HCT116 (cell line): ENCODE data around the gene IL20RA. TPM values are rescaled to one million over a fixed set of nuclear protein-coding genes. Genes with fewer than 3 reads are reported as not detected.

Experiments
- ATAC-seq: fragments of 200-7000 bp; cut with Tn5 transposase; 2 replicates; pipeline ENCODE4 v1.9.1; 2020; ENCODE audit warnings: mild to moderate bottlenecking, moderate library complexity
- BruUV-seq: library from RNA; stranded (reverse); fragments of 400-500 nt; replicated peaks from 2 replicates; lab custom pipeline; 2021; lab: Mats Ljungman, UMichigan
- CTCF ChIA-PET: fragments of 300-600 bp; sonication (Branson Sonifier 250); formaldehyde crosslinking; loops from one replicate; lab custom pipeline; 2021; ENCODE audit warnings: antibody characterized with exemption; lab: Charles Lee
- POLR2A ChIA-PET: fragments of 300-600, 350-600 bp; sonication (Branson Sonifier 250); formaldehyde crosslinking; loops from one replicate; lab custom pipeline; 2021; ENCODE audit warnings: antibody characterized with exemption; lab: Charles Lee
- RAD21 ChIA-PET, 2 experiments: fragments of 300-600 bp; sonication (Branson Sonifier 250); formaldehyde crosslinking; loops; one replicate each; lab custom pipeline; 2023; ENCODE audit warnings: low total read pairs in 2 of 2; ENCODE audit not compliant: uncharacterized antibody in 2 of 2, unreplicated experiment in 2 of 2, low non-redundant PET in 1 of 2; lab: Charles Lee
- DNase-seq: peaks from one replicate; pipeline ENCODE4 v3.0.0-alpha.2; 2010; ENCODE audit warnings: low read depth, low spot score
- H2AFZ ChIP-seq: fragments of 200-600 bp; shearing (Covaris generic), sonication (generic); 2 replicates; pipeline ENCODE4 v1.6.1; 2017; ENCODE audit warnings: low read depth, mixed run types, mixed read lengths, antibody characterized with exemption, low read length; ENCODE audit not compliant: poor library complexity, severe bottlenecking
- H3K27ac ChIP-seq: 2 replicates; pipeline ENCODE4 v1.5.1; 2012; ENCODE audit warnings: low read depth, low read length
- H3K27me3 ChIP-seq: fragments of 200-600 bp; sonication (generic); 2 replicates; pipeline ENCODE4 v1.6.1; 2016; ENCODE audit warnings: mixed run types, low read length, mixed read lengths; ENCODE audit not compliant: insufficient read depth
- H3K36me3 ChIP-seq, 2 experiments: fragments of 200-500 bp in 1 of 2; fragments of 200-600 bp in 1 of 2; sonication (Bioruptor generic) in 1 of 2; sonication (generic) in 1 of 2; 2 replicates each; pipeline versions ENCODE4 v1.5.1 to v1.6.1; 2014 to 2016; ENCODE audit warnings: low read length in 2 of 2, inconsistent platforms in 1 of 2, mixed read lengths in 1 of 2, mixed run types in 1 of 2; ENCODE audit not compliant: insufficient read depth in 2 of 2, control insufficient read depth in 1 of 2
- H3K4me1 ChIP-seq, 2 experiments: fragments of 200-600 bp in 1 of 2; sonication (generic) in 1 of 2; 2 replicates each; pipeline versions ENCODE4 v1.5.1 to v1.6.1; 2012 to 2017; ENCODE audit warnings: low read length in 2 of 2, inconsistent platforms in 1 of 2, mild to moderate bottlenecking in 1 of 2, mixed read lengths in 1 of 2, mixed run types in 1 of 2, moderate library complexity in 1 of 2; ENCODE audit not compliant: insufficient read depth in 2 of 2, control insufficient read depth in 1 of 2
- H3K4me2 ChIP-seq: fragments of 200-600 bp; sonication (generic); 2 replicates; pipeline ENCODE4 v1.6.1; 2017; ENCODE audit warnings: mixed run types, low read length, mixed read lengths
- H3K4me3 ChIP-seq, 2 experiments: fragments of 200-600 bp in 1 of 2; sonication (generic) in 1 of 2; replicated peaks in 1 of 2; 2 replicates each; pipeline ENCODE4 v1.5.1; 2011 to 2016; ENCODE audit warnings: low read length in 2 of 2, control low read depth in 1 of 2, low read depth in 1 of 2, mild to moderate bottlenecking in 1 of 2, mixed read lengths in 1 of 2, mixed run types in 1 of 2
- H3K79me2 ChIP-seq: fragments of 200-600 bp; sonication (generic); 2 replicates; pipeline ENCODE4 v1.6.1; 2017; ENCODE audit warnings: mild to moderate bottlenecking, mixed run types, low read length, moderate library complexity, mixed read lengths; ENCODE audit not compliant: insufficient read depth
- H3K9ac ChIP-seq: fragments of 200-600 bp; sonication (generic); 2 replicates; pipeline ENCODE4 v1.6.1; 2016; ENCODE audit warnings: low read length, mixed read lengths
- H3K9me2 ChIP-seq: fragments of 200-600 bp; sonication (generic), shearing (Covaris generic); 2 replicates; pipeline ENCODE4 v1.6.1; 2017; ENCODE audit warnings: mixed run types, mild to moderate bottlenecking, moderate library complexity; ENCODE audit not compliant: insufficient read depth
- H3K9me3 ChIP-seq, 2 experiments: fragments of 200-500 bp in 1 of 2; fragments of 200-600 bp in 1 of 2; sonication (Bioruptor generic) in 1 of 2; sonication (generic) in 1 of 2; 2 replicates each; pipeline ENCODE4 v1.6.1; 2014 to 2017; ENCODE audit warnings: low read length in 2 of 2, mixed read lengths in 2 of 2, inconsistent platforms in 1 of 2, low read depth in 1 of 2, mild to moderate bottlenecking in 1 of 2, mixed run types in 1 of 2, moderate library complexity in 1 of 2; ENCODE audit not compliant: control insufficient read depth in 1 of 2, insufficient read depth in 1 of 2
- H4K20me1 ChIP-seq: fragments of 200-600 bp; sonication (generic), shearing (Covaris generic); 2 replicates; pipeline ENCODE4 v1.6.1; 2017; ENCODE audit warnings: mixed run types, mild to moderate bottlenecking, moderate library complexity; ENCODE audit not compliant: insufficient read depth
- ATF3 ChIP-seq: IDR thresholded peaks from 2 replicates; pipeline ENCODE4 v1.6.1; 2012
- CBX3 ChIP-seq: IDR thresholded peaks from 2 replicates; pipeline ENCODE4 v1.6.1; 2012; ENCODE audit warnings: low read depth
- CEBPB ChIP-seq: IDR thresholded peaks from 2 replicates; pipeline ENCODE4 v1.6.1; 2012; ENCODE audit warnings: low read depth
- EZH2phosphoT487 ChIP-seq: fragments of 200-600 bp; IDR thresholded peaks from 2 replicates; pipeline ENCODE4 v1.6.1; 2018; ENCODE audit warnings: antibody characterized with exemption, borderline replicate concordance
- FOSL1 ChIP-seq: IDR thresholded peaks from 2 replicates; pipeline ENCODE4 v1.6.1; 2012; ENCODE audit warnings: low read depth
- JUND ChIP-seq: IDR thresholded peaks from 2 replicates; pipeline ENCODE4 v1.6.1; 2012
- RAD21 ChIP-seq: IDR thresholded peaks from 2 replicates; pipeline ENCODE4 v1.6.1; 2012; ENCODE audit warnings: low read depth, mild to moderate bottlenecking
- SIN3A ChIP-seq: IDR thresholded peaks from 2 replicates; pipeline ENCODE4 v1.6.1; 2012; ENCODE audit warnings: low read depth
- SP1 ChIP-seq: IDR thresholded peaks from 2 replicates; pipeline ENCODE4 v1.6.1; 2012; ENCODE audit warnings: low read depth
- TCF7L2 ChIP-seq: IDR thresholded peaks from 2 replicates; pipeline ENCODE4 v1.7.0; 2011; ENCODE audit warnings: borderline replicate concordance, inconsistent platforms; ENCODE audit not compliant: insufficient read depth, insufficient read length; ENCODE audit errors: extremely low read depth
- YY1 ChIP-seq: IDR thresholded peaks from 2 replicates; pipeline ENCODE4 v1.6.1; 2011; ENCODE audit warnings: low read length, low read depth, moderate library complexity, mild to moderate bottlenecking; ENCODE audit not compliant: insufficient replicate concordance; ENCODE audit errors: extremely low read depth
- ZFX ChIP-seq: fragments of 450-650 bp; IDR thresholded peaks from 2 replicates; pipeline ENCODE4 v1.6.1; 2017
- ZNF274 ChIP-seq: fragments of 200-500 bp; sonication (Bioruptor generic); IDR thresholded peaks from 2 replicates; pipeline ENCODE4 v1.6.1; 2014; ENCODE audit warnings: mild to moderate bottlenecking, low read depth, low read length, inconsistent platforms
- intact Hi-C: fragments of 100-400 bp; cut with micrococcal nuclease; formaldehyde crosslinking; loops from 2 replicates; pipeline ENCODE4 v1.10.0; 2022
- total RNA-seq: library from RNA; stranded (reverse); gene quantifications from one replicate; pipeline ENCODE4 v1.2.1, GENCODE V29; 2021; ENCODE audit not compliant: unreplicated experiment
- TF ChIP-seq, protein P1 (sequence below): IDR thresholded peaks from 2 replicates; pipeline ENCODE4 v1.6.1; 2012; ENCODE audit warnings: low read depth
- TF ChIP-seq, protein P2 (sequence below), 3 experiments: fragments of 200-600 bp in 1 of 3; sonication (generic) in 1 of 3; IDR thresholded peaks in 2 of 3; conservative IDR thresholded peaks in 1 of 3; 2 replicates each; pipeline ENCODE4 v1.5.1; 2012 to 2017; ENCODE audit warnings: low read depth in 2 of 3, low read length in 2 of 3, antibody characterized with exemption in 1 of 3, borderline replicate concordance in 1 of 3, control low read depth in 1 of 3, mild to moderate bottlenecking in 1 of 3, mixed read lengths in 1 of 3, mixed run types in 1 of 3, moderate library complexity in 1 of 3; ENCODE audit not compliant: insufficient read depth in 1 of 3
- TF ChIP-seq, protein P3 (sequence below): IDR thresholded peaks from 2 replicates; pipeline ENCODE4 v1.6.1; 2011; ENCODE audit warnings: mild to moderate bottlenecking, low read length, moderate library complexity; ENCODE audit not compliant: insufficient replicate concordance; ENCODE audit errors: extremely low read depth

Gene IL20RA
- total RNA-seq, 1 experiment from 2014 or later: 1.1 TPM

- TF ChIP-seq ATF3 (no peak), EZH2phosphoT487 (no peak), ZNF274 (no peak)
Observed at GRCh38 chr6:136958168-136958567, 86.6 kb downstream of the IL20RA start (continued).

DNA sequence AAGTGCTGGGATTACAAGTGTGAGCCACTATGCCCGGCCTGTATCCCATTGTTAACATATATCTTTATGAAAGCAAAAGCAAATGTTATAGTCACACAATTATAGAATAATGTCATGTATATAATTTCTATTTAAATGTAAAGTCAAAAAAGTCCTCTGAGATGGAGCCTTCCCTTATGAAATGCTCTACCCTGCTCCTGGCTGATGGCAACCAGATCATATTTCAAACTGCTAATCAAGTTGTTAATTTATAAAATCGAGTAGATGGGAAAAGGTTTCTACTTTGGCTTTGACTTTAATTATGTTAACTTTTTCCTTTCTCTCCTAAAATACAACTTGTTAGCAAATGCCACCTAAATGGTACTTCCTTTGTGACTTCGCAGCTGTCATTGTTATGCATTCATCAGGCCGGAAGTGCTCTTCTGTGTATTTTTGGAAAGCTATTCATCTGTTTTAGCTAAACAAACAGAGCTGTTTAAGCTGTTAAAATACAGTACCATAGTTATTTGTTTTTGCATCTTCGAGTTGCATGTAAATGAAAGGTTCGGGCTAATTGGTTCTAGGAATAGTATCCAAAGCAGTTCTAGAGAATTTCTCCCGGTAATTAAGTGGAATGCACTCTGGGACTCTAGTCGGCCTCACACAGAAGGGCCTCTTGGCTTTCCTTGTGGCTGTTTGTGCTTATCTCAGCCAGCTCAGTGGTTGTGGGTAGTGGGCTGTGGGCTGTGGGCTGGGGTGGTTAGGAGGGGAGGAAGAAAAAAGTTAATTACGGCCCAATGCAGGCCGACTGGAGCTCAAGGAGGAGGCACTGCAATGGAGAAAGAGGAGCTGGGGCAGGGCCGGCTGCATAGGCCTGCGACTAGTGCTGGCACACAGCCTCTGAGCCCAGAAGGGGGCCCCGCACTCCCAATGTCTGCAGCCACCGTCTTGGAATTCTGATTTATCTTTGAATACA lies 87.9 kb downstream of the IL20RA start:
- DNase-seq (no peak), ATAC-seq (peak; percentile 71)
- no peak overlapping the region for H3K4me3 ChIP-seq
- no peak overlapping the region for H2AFZ ChIP-seq
- H3K36me3 ChIP-seq: no peaks in the 10 kb centered on the region
- no peaks in the 10 kb centered on the region for H3K79me2 ChIP-seq
- no peak overlapping the region for H3K9ac ChIP-seq
- BruUV-seq: no TSS peak
- intact Hi-C loops: no loop called here
- no peaks in the 10 kb centered on the region for H4K20me1 ChIP-seq
- no peaks in the 10 kb centered on the region for H3K9me2 ChIP-seq
- no peaks in the 10 kb centered on the region; a peak in 1 of 4 replicates for H3K4me1 ChIP-seq
- ChIA-PET RAD21 (no interaction called here), POLR2A (no interaction called here), CTCF (no interaction called here)
- no peak overlapping the region for H3K4me2 ChIP-seq
- H3K9me3 ChIP-seq: no peaks in the 10 kb centered on the region
- H3K27me3 ChIP-seq: no peaks in the 10 kb centered on the region
- no peak overlapping the region for H3K27ac ChIP-seq
- TF ChIP-seq FOSL1: no peak
- no peak for TF ChIP-seq ZFX
- no peak for TF ChIP-seq CEBPB
- TF ChIP-seq CBX3: no peak
- TF ChIP-seq SP1: no peak
- TF ChIP-seq, protein P1, sequence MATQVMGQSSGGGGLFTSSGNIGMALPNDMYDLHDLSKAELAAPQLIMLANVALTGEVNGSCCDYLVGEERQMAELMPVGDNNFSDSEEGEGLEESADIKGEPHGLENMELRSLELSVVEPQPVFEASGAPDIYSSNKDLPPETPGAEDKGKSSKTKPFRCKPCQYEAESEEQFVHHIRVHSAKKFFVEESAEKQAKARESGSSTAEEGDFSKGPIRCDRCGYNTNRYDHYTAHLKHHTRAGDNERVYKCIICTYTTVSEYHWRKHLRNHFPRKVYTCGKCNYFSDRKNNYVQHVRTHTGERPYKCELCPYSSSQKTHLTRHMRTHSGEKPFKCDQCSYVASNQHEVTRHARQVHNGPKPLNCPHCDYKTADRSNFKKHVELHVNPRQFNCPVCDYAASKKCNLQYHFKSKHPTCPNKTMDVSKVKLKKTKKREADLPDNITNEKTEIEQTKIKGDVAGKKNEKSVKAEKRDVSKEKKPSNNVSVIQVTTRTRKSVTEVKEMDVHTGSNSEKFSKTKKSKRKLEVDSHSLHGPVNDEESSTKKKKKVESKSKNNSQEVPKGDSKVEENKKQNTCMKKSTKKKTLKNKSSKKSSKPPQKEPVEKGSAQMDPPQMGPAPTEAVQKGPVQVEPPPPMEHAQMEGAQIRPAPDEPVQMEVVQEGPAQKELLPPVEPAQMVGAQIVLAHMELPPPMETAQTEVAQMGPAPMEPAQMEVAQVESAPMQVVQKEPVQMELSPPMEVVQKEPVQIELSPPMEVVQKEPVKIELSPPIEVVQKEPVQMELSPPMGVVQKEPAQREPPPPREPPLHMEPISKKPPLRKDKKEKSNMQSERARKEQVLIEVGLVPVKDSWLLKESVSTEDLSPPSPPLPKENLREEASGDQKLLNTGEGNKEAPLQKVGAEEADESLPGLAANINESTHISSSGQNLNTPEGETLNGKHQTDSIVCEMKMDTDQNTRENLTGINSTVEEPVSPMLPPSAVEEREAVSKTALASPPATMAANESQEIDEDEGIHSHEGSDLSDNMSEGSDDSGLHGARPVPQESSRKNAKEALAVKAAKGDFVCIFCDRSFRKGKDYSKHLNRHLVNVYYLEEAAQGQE: no peak
- TF ChIP-seq YY1: no peak
- TF ChIP-seq SIN3A: no peak
- TF ChIP-seq, protein P2, sequence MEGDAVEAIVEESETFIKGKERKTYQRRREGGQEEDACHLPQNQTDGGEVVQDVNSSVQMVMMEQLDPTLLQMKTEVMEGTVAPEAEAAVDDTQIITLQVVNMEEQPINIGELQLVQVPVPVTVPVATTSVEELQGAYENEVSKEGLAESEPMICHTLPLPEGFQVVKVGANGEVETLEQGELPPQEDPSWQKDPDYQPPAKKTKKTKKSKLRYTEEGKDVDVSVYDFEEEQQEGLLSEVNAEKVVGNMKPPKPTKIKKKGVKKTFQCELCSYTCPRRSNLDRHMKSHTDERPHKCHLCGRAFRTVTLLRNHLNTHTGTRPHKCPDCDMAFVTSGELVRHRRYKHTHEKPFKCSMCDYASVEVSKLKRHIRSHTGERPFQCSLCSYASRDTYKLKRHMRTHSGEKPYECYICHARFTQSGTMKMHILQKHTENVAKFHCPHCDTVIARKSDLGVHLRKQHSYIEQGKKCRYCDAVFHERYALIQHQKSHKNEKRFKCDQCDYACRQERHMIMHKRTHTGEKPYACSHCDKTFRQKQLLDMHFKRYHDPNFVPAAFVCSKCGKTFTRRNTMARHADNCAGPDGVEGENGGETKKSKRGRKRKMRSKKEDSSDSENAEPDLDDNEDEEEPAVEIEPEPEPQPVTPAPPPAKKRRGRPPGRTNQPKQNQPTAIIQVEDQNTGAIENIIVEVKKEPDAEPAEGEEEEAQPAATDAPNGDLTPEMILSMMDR (IDR thresholded peaks at IDR 0.05 in 2 of 3, conservative IDR thresholded peaks at IDR 0.05 in 1 of 3; ENCODE audit: borderline replicate concordance in 1 of 3, insufficient read depth in 1 of 3, low read depth in 2 of 3, low read length in 2 of 3): peak in 2 of 3 experiments; percentile 12 to 26; a peak in 2 of 6 replicates
- TF ChIP-seq, protein P3, sequence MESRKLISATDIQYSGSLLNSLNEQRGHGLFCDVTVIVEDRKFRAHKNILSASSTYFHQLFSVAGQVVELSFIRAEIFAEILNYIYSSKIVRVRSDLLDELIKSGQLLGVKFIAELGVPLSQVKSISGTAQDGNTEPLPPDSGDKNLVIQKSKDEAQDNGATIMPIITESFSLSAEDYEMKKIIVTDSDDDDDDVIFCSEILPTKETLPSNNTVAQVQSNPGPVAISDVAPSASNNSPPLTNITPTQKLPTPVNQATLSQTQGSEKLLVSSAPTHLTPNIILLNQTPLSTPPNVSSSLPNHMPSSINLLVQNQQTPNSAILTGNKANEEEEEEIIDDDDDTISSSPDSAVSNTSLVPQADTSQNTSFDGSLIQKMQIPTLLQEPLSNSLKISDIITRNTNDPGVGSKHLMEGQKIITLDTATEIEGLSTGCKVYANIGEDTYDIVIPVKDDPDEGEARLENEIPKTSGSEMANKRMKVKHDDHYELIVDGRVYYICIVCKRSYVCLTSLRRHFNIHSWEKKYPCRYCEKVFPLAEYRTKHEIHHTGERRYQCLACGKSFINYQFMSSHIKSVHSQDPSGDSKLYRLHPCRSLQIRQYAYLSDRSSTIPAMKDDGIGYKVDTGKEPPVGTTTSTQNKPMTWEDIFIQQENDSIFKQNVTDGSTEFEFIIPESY: no peak
- TF ChIP-seq JUND: no peak
- no peak for TF ChIP-seq TCF7L2
- peak; percentile 36 for TF ChIP-seq RAD21
